ENCODE data around the gene CFAP100.

Gene CFAP100

DNA sequence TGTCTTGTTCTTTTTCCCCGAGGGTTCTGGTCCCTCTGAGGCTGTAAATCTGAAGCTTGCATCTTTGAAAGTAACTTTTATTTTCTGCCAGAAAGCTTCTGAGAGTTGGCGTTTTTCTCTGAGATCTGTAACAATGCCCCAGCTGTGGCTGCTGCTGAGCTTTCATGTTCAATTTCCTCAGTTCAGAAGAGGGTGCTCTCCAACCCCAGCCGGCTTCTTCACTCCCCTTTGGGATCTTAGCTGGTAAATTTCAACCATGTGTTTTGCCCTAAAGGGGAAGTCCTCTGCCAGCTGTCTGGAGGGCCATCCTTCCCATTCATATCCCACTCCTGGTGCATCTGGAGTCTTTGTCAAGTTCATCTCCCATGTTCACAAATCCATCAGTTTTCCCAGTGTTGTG lies 18.3 kb upstream of the CFAP100 start:
- DNase-seq (ENCODE audit: low spot score), result no peak

- no peak for DNase-seq (ENCODE audit: low spot score)
These were observed 17.5 kb upstream of the CFAP100 start for GRCh38 chr3:126377211-126377610.

DNA sequence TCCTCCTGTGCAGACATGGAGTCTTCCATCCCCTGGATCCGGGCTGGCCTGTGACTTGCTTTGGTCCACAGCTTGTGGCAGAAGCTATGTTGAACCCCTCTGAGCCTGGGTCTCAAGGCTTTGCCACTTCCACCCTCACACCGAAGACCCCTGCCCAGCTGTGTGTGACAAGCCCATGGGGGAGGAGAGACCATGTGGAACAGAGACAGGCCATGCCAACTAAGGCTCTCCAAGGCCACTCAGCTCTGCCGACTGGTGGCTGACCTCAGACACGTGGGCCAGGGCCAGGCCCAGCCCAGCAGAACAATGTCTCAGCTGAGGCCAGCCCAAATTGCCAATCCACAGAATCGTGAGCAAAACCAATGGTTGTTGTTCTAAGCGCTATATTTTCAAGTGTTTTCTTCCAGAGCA lies 16.4 kb upstream of the CFAP100 start:
- DNase-seq (ENCODE audit: low spot score), result no peak

DNA sequence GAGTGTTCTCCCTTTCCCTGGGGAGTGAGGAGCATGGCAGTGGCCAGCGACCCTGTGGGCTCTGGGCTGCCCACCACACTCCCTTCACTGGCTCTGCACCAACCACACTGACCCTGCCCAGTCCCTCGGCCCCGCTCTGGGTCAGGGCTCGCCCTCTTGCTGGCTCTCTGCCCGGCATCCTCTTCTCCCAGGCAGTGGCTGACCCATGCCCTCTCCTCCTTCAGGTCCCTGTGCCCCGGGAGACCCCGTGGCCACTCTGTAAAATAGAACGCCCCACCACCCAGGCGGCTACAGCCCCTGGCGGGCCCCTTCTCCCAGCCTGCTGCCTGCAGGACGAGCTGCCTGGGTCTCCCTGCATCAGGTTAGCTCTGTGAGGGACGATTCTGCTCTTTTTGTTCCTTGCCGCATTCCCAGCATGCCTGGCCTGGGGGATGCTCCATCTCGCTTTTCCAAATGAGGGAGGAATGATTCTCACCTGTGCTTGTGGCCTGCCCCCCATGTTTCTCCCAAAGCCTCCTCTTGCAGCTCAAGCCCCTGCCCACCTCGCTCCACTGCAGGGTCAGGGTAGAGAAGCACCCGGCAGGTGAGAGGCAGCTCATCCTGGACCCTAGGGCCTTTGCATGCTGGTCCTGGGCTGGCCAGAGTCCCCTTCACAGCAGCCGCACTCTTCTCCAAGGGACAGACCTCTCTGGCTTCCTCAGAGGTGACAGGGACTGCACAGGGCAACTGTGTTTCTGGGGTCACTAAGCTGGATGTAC lies 14.5 kb upstream of the CFAP100 start:
- DNase-seq (ENCODE audit: low spot score), result no peak

GRCh38 chr3:126381966-126382365 lies 12.7 kb upstream of the CFAP100 start:
- no peak for DNase-seq (ENCODE audit: low spot score)

DNA sequence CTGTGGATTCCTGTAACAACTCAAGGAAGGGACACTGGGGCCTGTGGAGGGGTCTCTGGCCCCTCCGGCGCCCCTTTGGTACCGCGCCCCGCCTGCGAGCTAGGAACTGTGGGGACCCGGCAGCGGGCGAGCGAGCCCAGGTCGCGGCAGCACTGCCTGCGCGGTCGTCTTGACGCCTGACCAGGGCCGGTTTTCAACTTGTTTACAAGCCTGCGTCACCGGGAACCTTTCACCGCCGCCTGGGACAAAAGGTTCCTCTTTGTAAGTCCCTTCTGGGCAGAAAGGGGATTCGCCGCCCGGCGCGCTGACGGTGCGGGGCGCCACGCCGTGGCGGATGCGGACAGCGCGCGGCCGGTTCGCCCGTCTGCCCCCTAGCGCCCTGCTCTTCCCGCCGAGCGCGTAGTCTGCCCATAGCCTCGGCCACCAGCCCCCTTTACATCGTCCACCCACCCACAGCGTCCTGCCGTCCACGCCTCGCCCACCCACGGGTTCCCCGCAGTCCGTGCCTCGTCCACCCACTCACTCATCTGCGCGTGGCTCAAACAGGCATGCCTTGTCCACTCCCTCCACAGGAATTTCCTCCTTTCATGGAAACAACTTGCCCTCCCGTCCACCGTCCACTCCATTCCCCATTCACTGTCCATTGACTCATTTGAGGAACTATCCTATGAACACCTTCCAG lies 5.5 kb upstream of the CFAP100 start:
- peak; percentile 1 for DNase-seq (ENCODE audit: low spot score)

DNA sequence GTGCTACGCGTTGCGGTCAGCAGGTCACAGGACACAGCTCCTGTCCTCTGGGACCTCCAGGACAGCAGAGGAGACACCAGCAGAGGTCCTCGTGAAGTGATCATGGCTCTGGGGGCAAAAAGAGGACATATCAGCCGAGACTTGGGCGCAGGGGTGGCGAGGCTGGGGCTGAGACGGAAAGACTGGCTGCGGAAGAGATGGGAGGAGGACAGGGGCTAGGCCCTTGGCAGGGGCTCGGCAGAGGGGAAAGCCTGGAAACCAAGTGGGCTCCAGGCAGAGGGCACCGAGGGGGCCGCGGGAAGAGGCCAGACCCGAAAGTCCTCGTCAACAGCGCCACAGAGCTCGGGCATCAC lies 4.9 kb upstream of the CFAP100 start:
- no peak for DNase-seq (ENCODE audit: low spot score)

- DNase-seq (ENCODE audit: low spot score), result no peak
These were observed 4.5 kb upstream of the CFAP100 start for GRCh38 chr3:126390201-126390600.

DNA sequence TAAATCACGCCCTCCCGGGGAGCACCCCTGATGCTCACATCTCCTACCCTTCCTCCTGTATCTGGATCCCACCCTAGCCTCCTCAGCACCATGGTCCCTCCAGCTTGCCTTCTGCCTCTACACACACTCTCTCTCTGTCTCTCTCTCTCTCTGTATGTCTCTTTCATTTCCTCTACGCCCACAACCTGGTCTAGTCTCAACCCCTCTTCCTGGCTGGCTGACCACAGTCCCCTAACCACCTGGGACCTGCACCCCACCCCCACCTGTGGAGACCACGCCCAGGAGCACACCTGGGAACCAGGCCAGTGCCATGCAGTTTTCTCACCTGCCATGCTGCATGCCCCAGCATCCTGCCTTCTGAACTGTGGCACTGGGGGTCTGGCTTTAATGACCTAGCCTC lies 4.0 kb upstream of the CFAP100 start:
- no peak for DNase-seq (ENCODE audit: low spot score)

GRCh38 chr3:126391631-126392030 lies 3.1 kb upstream of the CFAP100 start:
- no peak for DNase-seq (ENCODE audit: low spot score)

DNA sequence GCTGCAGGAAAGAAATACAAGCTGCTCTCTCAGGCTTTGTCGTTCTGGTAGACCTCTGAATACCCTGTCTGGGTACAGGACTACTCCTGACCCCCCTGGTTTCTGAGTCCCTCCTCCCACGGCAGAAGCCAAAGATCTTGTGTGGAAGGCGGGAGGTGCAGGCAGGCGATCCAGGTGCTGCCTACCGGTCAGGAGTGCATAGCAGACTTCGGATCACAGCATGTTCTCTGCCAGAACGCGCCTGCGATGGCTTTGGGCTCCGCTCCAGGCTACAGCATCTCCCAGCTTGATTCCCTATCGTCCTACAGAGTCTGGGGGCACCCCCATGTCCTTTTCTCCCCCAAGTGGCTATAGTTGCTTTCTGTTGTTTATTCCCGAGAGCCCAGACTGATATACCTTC lies 2.5 kb upstream of the CFAP100 start:
- no peak for DNase-seq (ENCODE audit: low spot score)

- DNase-seq (ENCODE audit: low spot score), result no peak
These were observed 1.1 kb upstream of the CFAP100 start for GRCh38 chr3:126393563-126393962.

DNA sequence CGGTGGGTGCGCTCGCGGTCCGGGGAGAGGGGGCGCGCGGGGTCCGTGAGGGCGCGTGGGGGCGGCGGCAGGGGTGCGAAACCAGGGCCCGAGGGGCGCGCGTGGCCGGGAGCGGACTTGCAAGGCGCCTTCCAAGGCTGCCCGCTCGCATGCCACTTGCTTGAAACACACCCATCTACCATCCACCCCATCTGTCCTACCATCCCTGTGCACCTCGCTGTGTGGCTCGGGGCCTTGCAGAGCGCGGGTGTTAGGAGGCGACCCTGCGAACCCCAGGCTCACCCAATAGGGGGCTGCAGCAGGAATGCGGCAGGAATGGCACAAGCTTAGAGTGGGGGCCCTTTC lies 240 bp downstream of the CFAP100 start:
- DNase-seq (ENCODE audit: low spot score), result no peak

GRCh38 chr3:126395846-126396513 lies 1.3 kb downstream of the CFAP100 start:
- no peak for DNase-seq (ENCODE audit: low spot score)

GRCh38 chr3:126396536-126396935 lies 1.8 kb downstream of the CFAP100 start:
- DNase-seq (ENCODE audit: low spot score), result no peak

- no peak for DNase-seq (ENCODE audit: low spot score)
These were observed 3.1 kb downstream of the CFAP100 start for GRCh38 chr3:126397610-126398422.

DNA sequence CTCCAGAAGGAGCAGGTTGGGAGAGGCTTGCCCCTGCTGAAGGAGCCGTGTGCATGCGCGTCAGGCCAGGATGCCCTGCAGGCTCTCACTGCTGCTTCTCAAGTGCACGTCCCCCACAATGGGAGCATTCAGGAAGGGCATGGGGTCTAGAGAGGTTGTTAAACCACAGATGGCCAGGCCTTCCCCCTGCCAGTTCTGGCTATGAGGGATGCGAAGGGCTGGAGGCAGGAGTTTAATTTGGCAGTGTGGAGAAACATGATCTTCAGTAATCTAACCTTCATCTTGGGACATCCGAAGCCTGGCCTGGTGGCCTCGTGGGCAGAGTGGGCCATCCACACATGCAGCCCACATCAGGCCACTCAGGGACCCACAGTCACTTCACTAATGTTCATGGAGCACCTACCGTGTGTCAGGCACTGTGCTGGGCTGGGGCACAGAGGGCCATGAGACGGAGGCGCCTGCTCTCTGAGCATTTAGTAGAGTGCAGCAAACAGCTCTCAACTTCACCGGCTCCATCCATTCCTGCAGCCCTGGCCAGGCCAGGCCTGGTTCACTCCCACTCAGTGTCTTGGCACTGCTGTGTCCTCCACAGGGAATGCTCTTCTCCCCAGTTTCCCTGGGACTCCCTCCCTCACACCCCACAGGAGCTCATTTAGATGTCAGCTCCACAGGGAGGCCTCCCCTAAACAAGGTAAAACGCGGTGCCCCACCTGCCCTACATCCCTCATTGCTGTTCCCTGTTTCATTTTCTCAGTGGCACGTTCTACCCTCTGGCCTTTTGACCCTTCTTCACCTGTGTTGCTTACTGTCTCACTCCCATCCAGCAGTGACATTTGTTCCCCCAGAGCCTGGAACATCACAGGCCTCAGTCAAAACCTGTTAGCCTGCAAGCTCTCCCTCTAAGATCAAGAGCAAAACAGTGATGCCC lies 4.0 kb downstream of the CFAP100 start:
- no peak for DNase-seq (ENCODE audit: low spot score)

GRCh38 chr3:126399351-126399735 lies 4.6 kb downstream of the CFAP100 start:
- no peak for DNase-seq (ENCODE audit: low spot score)

DNA sequence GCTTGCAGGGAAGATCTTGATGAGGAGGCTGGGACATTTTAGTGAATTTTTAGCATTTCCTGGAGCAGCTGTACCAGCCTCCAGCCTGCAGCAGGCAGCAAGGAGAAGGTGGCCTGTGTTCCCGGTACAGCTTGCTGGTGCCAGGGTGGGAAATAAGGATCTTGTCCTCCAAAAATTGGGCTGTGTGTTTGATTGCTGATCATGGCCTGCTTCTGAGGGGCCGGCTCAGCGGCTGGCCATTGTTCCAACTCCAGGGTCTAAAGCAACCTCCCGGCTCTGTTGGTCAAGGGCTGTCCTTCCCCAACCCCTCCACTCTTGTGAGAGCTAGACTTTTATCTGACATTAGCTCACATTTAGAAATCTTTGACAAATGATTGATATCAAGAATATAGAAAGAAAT lies 5.0 kb downstream of the CFAP100 start:
- DNase-seq (ENCODE audit: low spot score), result no peak

- DNase-seq (ENCODE audit: low spot score), result no peak
These were observed 7.0 kb downstream of the CFAP100 start for GRCh38 chr3:126401611-126402160.

- DNase-seq (ENCODE audit: low spot score), result no peak
These were observed 7.5 kb downstream of the CFAP100 start for GRCh38 chr3:126402178-126402577.
